Trophoblast cell (in vitro differentiated cells and primary cell): ENCODE results near the gene MEF2C.

Experiments used
- DNase-seq, 2 donors: peaks; one replicate each; pipeline ENCODE4 v3.0.0-alpha.2; 2016
- H2AFZ ChIP-seq: 2 replicates; pipeline ENCODE4 v1.6.1; 2013; ENCODE audit warnings: low read length, moderate library complexity, mild to moderate bottlenecking; ENCODE audit not compliant: insufficient read depth, poor library complexity
- H2AK5ac ChIP-seq: 2 replicates; pipeline ENCODE4 v1.6.1; 2013; ENCODE audit warnings: mild to moderate bottlenecking, low read length
- H2BK120ac ChIP-seq: 2 replicates; pipeline ENCODE4 v1.6.1; 2013; ENCODE audit warnings: low read length, mild to moderate bottlenecking, moderate library complexity; ENCODE audit not compliant: insufficient read depth, poor library complexity
- H2BK12ac ChIP-seq: 2 replicates; pipeline ENCODE4 v1.6.1; 2013; ENCODE audit warnings: mild to moderate bottlenecking, low read length, moderate library complexity
- H2BK5ac ChIP-seq: 2 replicates; pipeline ENCODE4 v1.6.1; 2013; ENCODE audit warnings: low read length, low read depth, moderate library complexity, mild to moderate bottlenecking; ENCODE audit not compliant: poor library complexity
- H3K14ac ChIP-seq: 2 replicates; pipeline ENCODE4 v1.6.1; 2013; ENCODE audit warnings: mild to moderate bottlenecking, low read length
- H3K18ac ChIP-seq: 2 replicates; pipeline ENCODE4 v1.6.1; 2013; ENCODE audit warnings: mild to moderate bottlenecking, low read length
- H3K23ac ChIP-seq: 2 replicates; pipeline ENCODE4 v1.6.1; 2013; ENCODE audit warnings: low read length
- H3K27ac ChIP-seq: 2 replicates; pipeline ENCODE4 v1.5.1; 2013; ENCODE audit warnings: low read depth, mild to moderate bottlenecking, inconsistent platforms, low read length, moderate library complexity
- H3K27me3 ChIP-seq: 2 replicates; pipeline ENCODE4 v1.6.1; 2013; ENCODE audit warnings: inconsistent platforms, mild to moderate bottlenecking, low read length, moderate library complexity; ENCODE audit not compliant: insufficient read depth
- H3K36me3 ChIP-seq, 2 experiments: 1 replicate in 1 of 2; 2 replicates in 1 of 2; pipeline ENCODE4 v1.6.1; 2013; ENCODE audit warnings: low read length in 2 of 2, mild to moderate bottlenecking in 2 of 2, moderate library complexity in 1 of 2; ENCODE audit not compliant: insufficient read depth in 2 of 2, control insufficient read depth in 1 of 2
- H3K4ac ChIP-seq: 2 replicates; pipeline ENCODE4 v1.6.1; 2013; ENCODE audit warnings: low read depth, mild to moderate bottlenecking, low read length, moderate library complexity
- H3K4me1 ChIP-seq, 2 experiments: 1 replicate in 1 of 2; 2 replicates in 1 of 2; pipeline ENCODE4 v1.6.1; 2013; ENCODE audit warnings: low read length in 2 of 2, mild to moderate bottlenecking in 2 of 2, moderate library complexity in 1 of 2; ENCODE audit not compliant: insufficient read depth in 2 of 2, control insufficient read depth in 1 of 2
- H3K4me2 ChIP-seq: 2 replicates; pipeline ENCODE4 v1.6.1; 2013; ENCODE audit warnings: inconsistent platforms, mild to moderate bottlenecking, low read length, moderate library complexity
- H3K4me3 ChIP-seq: 2 replicates; pipeline ENCODE4 v1.5.1; 2013; ENCODE audit warnings: mild to moderate bottlenecking, low read depth, low read length, inconsistent platforms
- H3K79me1 ChIP-seq: one replicate; pipeline ENCODE4 v1.6.1; 2013; ENCODE audit warnings: low read length
- H3K79me2 ChIP-seq: 2 replicates; pipeline ENCODE4 v1.6.1; 2013; ENCODE audit warnings: low read length, mild to moderate bottlenecking; ENCODE audit not compliant: control insufficient read depth, insufficient read depth, poor library complexity
- H3K9ac ChIP-seq: 2 replicates; pipeline ENCODE4 v1.6.1; 2013; ENCODE audit warnings: mild to moderate bottlenecking, low read length
- H3K9me3 ChIP-seq: 2 replicates; pipeline ENCODE4 v1.6.1; 2013; ENCODE audit warnings: low read depth, mild to moderate bottlenecking, control low read depth, inconsistent platforms, low read length; ENCODE audit not compliant: insufficient read depth
- H4K12ac ChIP-seq: 2 replicates; pipeline ENCODE4 v1.6.1; 2013; ENCODE audit warnings: low read depth, mild to moderate bottlenecking, low read length, moderate library complexity
- H4K8ac ChIP-seq: 2 replicates; pipeline ENCODE4 v1.6.1; 2013; ENCODE audit warnings: low read depth, mild to moderate bottlenecking, low read length, moderate library complexity
- H4K91ac ChIP-seq: one replicate; pipeline ENCODE4 v1.6.1; 2013; ENCODE audit warnings: low read depth, mild to moderate bottlenecking, low read length, moderate library complexity
- WGBS: extraction: QIAGEN DNeasy Blood & Tissue Kit; methylation state at CpG from one replicate; pipeline ENCODE4 v1.1.7; 2013; ENCODE audit warnings: missing lambda C conversion rate; ENCODE audit not compliant: insufficient read length, insufficient coverage; ENCODE audit errors: extremely low coverage; 5-methylcytosine and 5-hydroxymethylcytosine counted together

MEF2C gene

GRCh38 chr5:88729084-88729828 is 153.7 kb downstream of the MEF2C start:
- no peak overlapping the region for H4K91ac ChIP-seq
- H3K4me3 ChIP-seq: no peak overlapping the region
- H2AFZ ChIP-seq: no peak overlapping the region
- peaks cover 15% of the 10 kb centered on the region for H3K79me1 ChIP-seq
- no peak overlapping the region for H2BK120ac ChIP-seq
- no peaks in the 10 kb centered on the region for H3K9me3 ChIP-seq
- no peak overlapping the region for H3K27ac ChIP-seq
- H3K4ac ChIP-seq: no peak overlapping the region
- no peaks in the 10 kb centered on the region for H3K36me3 ChIP-seq
- no peak overlapping the region for H4K8ac ChIP-seq
- no peak overlapping the region for H3K23ac ChIP-seq
- no peak overlapping the region for H3K14ac ChIP-seq
- no peak overlapping the region for H2BK12ac ChIP-seq
- no peak overlapping the region for H2BK5ac ChIP-seq
- WGBS: no CpG with 5 or more reads among the region's 5 CpGs
- no peak overlapping the region for H3K4me2 ChIP-seq
- H3K9ac ChIP-seq: no peak overlapping the region
- peak; percentile 71 to 89 for DNase-seq
- H2AK5ac ChIP-seq: no peak overlapping the region
- no peaks in the 10 kb centered on the region for H3K79me2 ChIP-seq
- no peak overlapping the region for H4K12ac ChIP-seq
- H3K27me3 ChIP-seq: no peaks in the 10 kb centered on the region
- peaks cover 4 to 6% of the 10 kb centered on the region in 2 experiments for H3K4me1 ChIP-seq
- H3K18ac ChIP-seq: no peak overlapping the region

- Histone ChIP-seq H3K18ac (no peak overlapping the region), H4K91ac (no peak overlapping the region), H3K79me1 (peaks cover 9% of the 10 kb centered on the region), H3K4me3 (no peak overlapping the region), H2AFZ (no peak overlapping the region), H4K12ac (no peak overlapping the region), H3K4me1 (peaks cover 4 to 6% of the 10 kb centered on the region in 2 experiments), H2BK12ac (no peak overlapping the region), H3K4me2 (no peak overlapping the region), H2BK5ac (no peak overlapping the region), H3K4ac (no peak overlapping the region), H3K27me3 (no peaks in the 10 kb centered on the region), H2AK5ac (no peak overlapping the region), H3K79me2 (no peaks in the 10 kb centered on the region), H3K14ac (no peak overlapping the region), H3K9ac (no peak overlapping the region), H3K27ac (no peak overlapping the region), H3K36me3 (peaks cover 0 to 1% of the 10 kb centered on the region in 2 experiments), H4K8ac (no peak overlapping the region), H2BK120ac (no peak overlapping the region), H3K9me3 (no peaks in the 10 kb centered on the region), H3K23ac (no peak overlapping the region)
- WGBS: no CpG with 5 or more reads among the region's 3 CpGs
- DNase-seq: peak in 1 of 2 donors; percentile 63
These were observed 155.2 kb downstream of the MEF2C start for GRCh38 chr5:88727705-88728313.

- no peak overlapping the region for H3K18ac ChIP-seq
- no peaks in the 10 kb centered on the region for H3K9me3 ChIP-seq
- no peaks in the 10 kb centered on the region for H3K79me2 ChIP-seq
- no CpG with 5 or more reads among the region's 3 CpGs for WGBS
- H3K36me3 ChIP-seq: peaks cover 0 to 2% of the 10 kb centered on the region in 2 experiments
- no peak overlapping the region for H4K8ac ChIP-seq
- no peak overlapping the region for H2BK12ac ChIP-seq
- no peak overlapping the region for H2AK5ac ChIP-seq
- no peak overlapping the region for H3K4me2 ChIP-seq
- peaks cover 0 to 2% of the 10 kb centered on the region in 2 experiments for H3K4me1 ChIP-seq
- no peaks in the 10 kb centered on the region for H3K27me3 ChIP-seq
- no peak overlapping the region for H3K4me3 ChIP-seq
- H3K14ac ChIP-seq: no peak overlapping the region
- DNase-seq: no peak
- no peak overlapping the region for H3K9ac ChIP-seq
- no peak overlapping the region for H3K27ac ChIP-seq
- no peak overlapping the region for H3K23ac ChIP-seq
- H2BK5ac ChIP-seq: no peak overlapping the region
- H2AFZ ChIP-seq: no peak overlapping the region
- H4K12ac ChIP-seq: no peak overlapping the region
- H4K91ac ChIP-seq: no peak overlapping the region
- H3K4ac ChIP-seq: no peak overlapping the region
- peaks cover 2% of the 10 kb centered on the region for H3K79me1 ChIP-seq
- H2BK120ac ChIP-seq: no peak overlapping the region
These were observed 157.5 kb downstream of the MEF2C start for GRCh38 chr5:88725454-88725853.

GRCh38 chr5:88724201-88724600 is 158.8 kb downstream of the MEF2C start:
- Histone ChIP-seq H3K4me3 (no peak overlapping the region), H4K12ac (no peak overlapping the region), H3K27me3 (no peaks in the 10 kb centered on the region), H3K4ac (no peak overlapping the region), H4K91ac (no peak overlapping the region), H3K9ac (no peak overlapping the region), H2BK120ac (no peak overlapping the region), H3K79me2 (no peaks in the 10 kb centered on the region), H3K27ac (no peak overlapping the region), H3K18ac (no peak overlapping the region), H2AFZ (no peak overlapping the region), H2AK5ac (no peak overlapping the region), H3K79me1 (no peaks in the 10 kb centered on the region), H3K9me3 (no peaks in the 10 kb centered on the region), H3K36me3 (peaks cover 0 to 2% of the 10 kb centered on the region in 2 experiments), H4K8ac (no peak overlapping the region), H3K4me2 (no peak overlapping the region), H3K14ac (no peak overlapping the region), H2BK5ac (no peak overlapping the region), H3K23ac (no peak overlapping the region), H2BK12ac (no peak overlapping the region), H3K4me1 (no peaks in the 10 kb centered on the region)
- no CpG with 5 or more reads among the region's 2 CpGs for WGBS
- no peak for DNase-seq
